ENCODE data around the gene WAPL.

- no peak for TF ChIP-seq EZH2 (IDR thresholded peaks at IDR 0.05; ENCODE audit: borderline replicate concordance, low read depth, low read length)
- TF ChIP-seq, protein P1, sequence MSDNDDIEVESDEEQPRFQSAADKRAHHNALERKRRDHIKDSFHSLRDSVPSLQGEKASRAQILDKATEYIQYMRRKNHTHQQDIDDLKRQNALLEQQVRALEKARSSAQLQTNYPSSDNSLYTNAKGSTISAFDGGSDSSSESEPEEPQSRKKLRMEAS (CRISPR knock-in tag; IDR thresholded peaks at IDR 0.05), result no peak
- TF ChIP-seq NR1H2 (CRISPR knock-in tag; IDR thresholded peaks at IDR 0.05), result no peak
- TF ChIP-seq E4F1 (CRISPR knock-in tag; IDR thresholded peaks at IDR 0.05; ENCODE audit: borderline replicate concordance), result no peak
- no peak for TF ChIP-seq CTCF (IDR thresholded peaks at IDR 0.05 in 2 of 3, conservative IDR thresholded peaks at IDR 0.05 in 1 of 3; ENCODE audit: insufficient read depth in 2 of 3, low read depth in 1 of 3, low read length in 3 of 3)
Observed at GRCh38 chr10:86401588-86402282, 119.9 kb downstream of the WAPL start.

All from K562 (cell line).